Activated CD4-positive, alpha-beta T cell treated with anti-CD3 and anti-CD28 coated beads, Interleukin-2, Interleukin-6, amounts not matched to agents 100 ng/mL and 50 ng/mL, durations not matched to agents 16 hours and 8 hours (primary cell): ENCODE measurements around the gene AKAP11.

Experiments
- DNase-seq: peaks from one replicate; pipeline ENCODE4 v3.0.0-alpha.2; 2020

Gene AKAP11

GRCh38 chr13:42337808-42338600 lies 66.1 kb downstream of the AKAP11 start:
- no peak for DNase-seq

- DNase-seq, result no peak
Measured at GRCh38 chr13:42345367-42345766, 73.4 kb downstream of the AKAP11 start.

- no peak for DNase-seq
Measured at GRCh38 chr13:42348576-42348975, 76.6 kb downstream of the AKAP11 start.

- no peak for DNase-seq
Measured at GRCh38 chr13:42350141-42350540, 78.2 kb downstream of the AKAP11 start.

GRCh38 chr13:42354241-42355091 lies 82.5 kb downstream of the AKAP11 start:
- DNase-seq, result peak; percentile 74

- DNase-seq, result peak; percentile 56
Measured at GRCh38 chr13:42355092-42355485, 83.1 kb downstream of the AKAP11 start.

GRCh38 chr13:42355491-42356183 lies 83.7 kb downstream of the AKAP11 start:
- DNase-seq, result no peak

- peak; percentile 61 for DNase-seq
Measured at GRCh38 chr13:42356184-42356575, 84.2 kb downstream of the AKAP11 start.

- no peak for DNase-seq
Measured at GRCh38 chr13:42360046-42360574, 88.2 kb downstream of the AKAP11 start.

GRCh38 chr13:42361701-42362100 lies 89.7 kb downstream of the AKAP11 start:
- DNase-seq, result no peak

- no peak for DNase-seq
Measured at GRCh38 chr13:42363941-42364612, 92.1 kb downstream of the AKAP11 start.

GRCh38 chr13:42364613-42365000 lies 92.7 kb downstream of the AKAP11 start:
- no peak for DNase-seq

- DNase-seq, result no peak
Measured at GRCh38 chr13:42367831-42368230, 95.9 kb downstream of the AKAP11 start.

- peak; percentile 83 for DNase-seq
Measured at GRCh38 chr13:42369071-42369797, 97.3 kb downstream of the AKAP11 start.

- no peak for DNase-seq
Measured at GRCh38 chr13:42370229-42370628, 98.3 kb downstream of the AKAP11 start.
